CD4-positive, alpha-beta T cell (primary cell): ENCODE measurements around the gene DPM2. TPM values are rescaled to one million over a fixed set of nuclear protein-coding genes. Genes with fewer than 3 reads are reported as not detected.

Experiments
- ATAC-seq: fragments of 200-7000 bp; cut with Tn5 transposase; one replicate; pipeline ENCODE4 v1.10.0; 2022; ENCODE audit warnings: mild to moderate bottlenecking; ENCODE audit not compliant: poor library complexity
- CTCF ChIA-PET: fragments of 350-600 bp; sonication (Branson Sonifier 250); formaldehyde crosslinking; loops from one replicate; lab custom pipeline; 2021; ENCODE audit warnings: antibody characterized with exemption, inconsistent platforms; lab: Charles Lee
- POLR2A ChIA-PET: fragments of 350-600 bp; sonication (Branson Sonifier 250); formaldehyde crosslinking; loops from one replicate; lab custom pipeline; 2021; ENCODE audit warnings: antibody characterized with exemption, inconsistent platforms; lab: Charles Lee
- DNase-seq, 14 experiments: peaks; one replicate each; pipeline ENCODE4 v3.0.0-alpha.2; 2013 to 2020; ENCODE audit warnings: mixed read lengths in 2 of 14
- H3K27ac ChIP-seq, 2 donors: one replicate each; pipeline versions ENCODE4 v1.5.1 to v1.7.0; 2013; ENCODE audit warnings: low read length in 2 of 2, low read depth in 1 of 2, mild to moderate bottlenecking in 1 of 2
- H3K27me3 ChIP-seq, 2 experiments: 1 replicate in 1 of 2; 2 replicates in 1 of 2; pipeline versions ENCODE4 v1.6.1 to v1.7.0; 2013; ENCODE audit warnings: low read length in 2 of 2, control low read depth in 1 of 2, mild to moderate bottlenecking in 1 of 2, moderate library complexity in 1 of 2; ENCODE audit not compliant: insufficient read depth in 2 of 2, control insufficient read depth in 1 of 2
- H3K36me3 ChIP-seq: one replicate; pipeline ENCODE4 v1.6.1; 2013; ENCODE audit warnings: low read length, control low read depth; ENCODE audit not compliant: insufficient read depth
- H3K4me1 ChIP-seq: one replicate; pipeline ENCODE4 v1.6.1; 2013; ENCODE audit warnings: low read length, control low read depth; ENCODE audit not compliant: insufficient read depth
- H3K4me3 ChIP-seq: one replicate; pipeline ENCODE4 v1.5.1; 2013; ENCODE audit warnings: mild to moderate bottlenecking, low read length, moderate library complexity
- H3K9me3 ChIP-seq, 2 experiments: 1 replicate in 1 of 2; 2 replicates in 1 of 2; pipeline versions ENCODE4 v1.6.1 to v1.7.0; 2013; ENCODE audit warnings: low read length in 2 of 2, mild to moderate bottlenecking in 2 of 2, control low read depth in 1 of 2, moderate library complexity in 1 of 2; ENCODE audit not compliant: control insufficient read depth in 1 of 2, insufficient read depth in 1 of 2
- H3K27ac Mint-ChIP-seq: one replicate; pipeline ENCODE4 v1.8.0; 2020; ENCODE audit warnings: mixed read lengths
- H3K27me3 Mint-ChIP-seq: one replicate; pipeline ENCODE4 v1.8.0; 2021; ENCODE audit warnings: mixed read lengths
- H3K36me3 Mint-ChIP-seq: one replicate; pipeline ENCODE4 v1.8.0; 2021; ENCODE audit warnings: low read depth, mixed read lengths
- H3K4me1 Mint-ChIP-seq: one replicate; pipeline ENCODE4 v1.8.0; 2021; ENCODE audit warnings: low read depth, mixed read lengths
- H3K4me3 Mint-ChIP-seq: one replicate; pipeline ENCODE4 v1.8.0; 2020; ENCODE audit warnings: mild to moderate bottlenecking, mixed read lengths
- H3K9me3 Mint-ChIP-seq: one replicate; pipeline ENCODE4 v1.8.0; 2020; ENCODE audit warnings: mixed read lengths
- CTCF ChIP-seq: fragments of 200-600 bp; IDR thresholded peaks from one replicate; pipeline ENCODE4 v1.8.0; 2022; ENCODE audit warnings: antibody characterized with exemption, mild to moderate bottlenecking
- intact Hi-C, 2 experiments: fragments of 100-400 bp; cut with DNase I in 1 of 2; cut with micrococcal nuclease in 1 of 2; formaldehyde crosslinking; loops; one replicate each; pipeline versions ENCODE4 v1.15.1 to v1.9.0; 2023 to 2025; cut with DNase I, micrococcal nuclease
- total RNA-seq, 174 experiments: library from RNA in 2 of 174; stranded (reverse) in 2 of 174; gene quantifications; one replicate each; pipeline ENCODE4 v1.2.3 and lab custom pipeline; 2021 to 2026

DPM2 gene
- total RNA-seq, 2 experiments from 2014 or later: 41.7 to 47.6 TPM

- intact Hi-C loops: loop anchor here in 1 of 2 experiments (1.0 kb wide), 1 partner anchor 10 kb away; the partner anchor contains the start of gene DPM2
- peaks cover 0 to 11% of the 10 kb centered on the region in 2 experiments for H3K27me3 ChIP-seq
- no peak for TF ChIP-seq CTCF
- peak overlapping the region; percentile 59 for H3K4me3 ChIP-seq
- DNase-seq (peak; percentile 73 to 92 (median 78)), ATAC-seq (peak; percentile 69)
- Mint-ChIP-seq H3K4me1 (peaks cover 28% of the 10 kb centered on the region), H3K9me3 (no peaks in the 10 kb centered on the region), H3K27me3 (peaks cover 4% of the 10 kb centered on the region), H3K4me3 (peak overlapping the region; percentile 62), H3K27ac (no peak overlapping the region), H3K36me3 (no peaks in the 10 kb centered on the region)
- no peak overlapping the region for H3K27ac ChIP-seq
- CTCF ChIA-PET: no interaction called here
- POLR2A ChIA-PET: no interaction called here
- no peaks in the 10 kb centered on the region for H3K9me3 ChIP-seq
- no peaks in the 10 kb centered on the region for H3K36me3 ChIP-seq
- peaks cover 52% of the 10 kb centered on the region for H3K4me1 ChIP-seq
These were observed 10.3 kb downstream of the DPM2 start for GRCh38 chr9:127927201-127927987.

GRCh38 chr9:127926906-127927200 is 10.8 kb downstream of the DPM2 start:
- no peaks in the 10 kb centered on the region for H3K36me3 ChIP-seq
- intact Hi-C loops: loop anchor here in 1 of 2 experiments (1.0 kb wide), 1 partner anchor 10 kb away; the partner anchor contains the start of gene DPM2
- DNase-seq (peak in 2 of 14 experiments; percentile 37 to 56), ATAC-seq (peak; percentile 0)
- TF ChIP-seq CTCF: no peak
- H3K9me3 ChIP-seq: no peaks in the 10 kb centered on the region
- CTCF ChIA-PET: no interaction called here
- Mint-ChIP-seq H3K4me1 (peaks cover 28% of the 10 kb centered on the region), H3K4me3 (peak overlapping the region; percentile 62), H3K27me3 (peaks cover 4% of the 10 kb centered on the region), H3K9me3 (no peaks in the 10 kb centered on the region), H3K27ac (no peak overlapping the region), H3K36me3 (no peaks in the 10 kb centered on the region)
- H3K4me3 ChIP-seq: peak overlapping the region; percentile 59
- POLR2A ChIA-PET: no interaction called here
- H3K4me1 ChIP-seq: peaks cover 56% of the 10 kb centered on the region
- peaks cover 0 to 11% of the 10 kb centered on the region in 2 experiments for H3K27me3 ChIP-seq
- H3K27ac ChIP-seq: no peak overlapping the region

- DNase-seq (no peak), ATAC-seq (no peak)
- Histone ChIP-seq H3K4me3 (peak overlapping the region; percentile 59), H3K36me3 (no peaks in the 10 kb centered on the region), H3K9me3 (no peaks in the 10 kb centered on the region), H3K4me1 (peaks cover 57% of the 10 kb centered on the region), H3K27ac (no peak overlapping the region), H3K27me3 (peaks cover 0 to 11% of the 10 kb centered on the region in 2 experiments)
- Mint-ChIP-seq H3K4me3 (no peak overlapping the region), H3K27ac (no peak overlapping the region), H3K36me3 (no peaks in the 10 kb centered on the region), H3K27me3 (peaks cover 4% of the 10 kb centered on the region), H3K4me1 (peaks cover 29% of the 10 kb centered on the region), H3K9me3 (no peaks in the 10 kb centered on the region)
- CTCF ChIA-PET: no interaction called here
- TF ChIP-seq CTCF: no peak
- intact Hi-C loops: no loop called here
- POLR2A ChIA-PET: no interaction called here
These were observed 11.4 kb downstream of the DPM2 start for GRCh38 chr9:127925959-127926905.
